GM12878 (cell line): ENCODE data around the gene ATL3. TPM values are rescaled to one million over a fixed set of nuclear protein-coding genes. Genes with fewer than 3 reads are reported as not detected.

Experiments
- CTCF ChIP-seq, 3 experiments: IDR thresholded peaks in 2 of 3; conservative IDR thresholded peaks in 1 of 3; 2 replicates each; pipeline ENCODE4 v1.5.1; 2011; ENCODE audit warnings: low read depth in 3 of 3, low read length in 3 of 3, mild to moderate bottlenecking in 3 of 3, control low read depth in 2 of 3, moderate library complexity in 2 of 3, inconsistent platforms in 1 of 3, mixed read lengths in 1 of 3; ENCODE audit not compliant: control insufficient read depth in 2 of 3, insufficient read depth in 1 of 3; ENCODE audit errors: extremely low read depth in 1 of 3
- EGR1 ChIP-seq, 2 experiments: IDR thresholded peaks; 1 replicate in 1 of 2; 2 replicates in 1 of 2; pipeline ENCODE4 v1.6.1; 2011 to 2012; ENCODE audit warnings: low read depth in 2 of 2, low read length in 2 of 2, borderline replicate concordance in 1 of 2, mild to moderate bottlenecking in 1 of 2, moderate library complexity in 1 of 2
- IKZF2 ChIP-seq, 2 experiments: fragments of 450-650 bp; IDR thresholded peaks; 2 replicates each; pipeline ENCODE4 v1.6.1; 2017; ENCODE audit warnings: mild to moderate bottlenecking in 2 of 2, moderate library complexity in 2 of 2
- NR2C2 ChIP-seq: IDR thresholded peaks from 2 replicates; pipeline ENCODE4 v1.6.1; 2011; ENCODE audit warnings: borderline replicate concordance, low read depth; ENCODE audit not compliant: control insufficient read depth, insufficient read length
- RAD51 ChIP-seq: fragments of 450-650 bp; IDR thresholded peaks from 2 replicates; pipeline ENCODE4 v1.6.1; 2016; ENCODE audit warnings: moderate library complexity, mild to moderate bottlenecking, inconsistent platforms
- ZBTB40 ChIP-seq: fragments of 450-650 bp; IDR thresholded peaks from 2 replicates; pipeline ENCODE4 v1.6.1; 2016; ENCODE audit warnings: mild to moderate bottlenecking, moderate library complexity, borderline replicate concordance
- ZZZ3 ChIP-seq: IDR thresholded peaks from 2 replicates; pipeline ENCODE4 v1.6.1; 2011; ENCODE audit warnings: low read depth; ENCODE audit not compliant: control insufficient read depth, insufficient read length
- polyA plus RNA-seq, 11 experiments: library from polyadenylated mRNA; depleted of rRNA in 4 of 11; unstranded in 6 of 11; stranded (reverse) in 5 of 11; fragments of >200 nt; fragmentation: Nextera tagmentation in 4 of 11; fragmentation: Illumina TruSeq in 1 of 11; extraction: Ambion mirVana in 4 of 11; extraction: Trizol in 1 of 11; gene quantifications; 1 replicate in 1 of 11; 2 replicates in 10 of 11; pipeline versions ENCODE4 v1.2.1 to v1.2.3, GENCODE V29; 2011 to 2016; ENCODE audit warnings: inconsistent platforms in 2 of 11, missing spikeins in 2 of 11, low read depth in 1 of 11
- total RNA-seq, 4 experiments: library from RNA; depleted of rRNA in 3 of 4; stranded (reverse); fragments of >200 nt in 3 of 4; fragmentation: Illumina TruSeq in 1 of 4; extraction: Trizol in 1 of 4; gene quantifications; 2 replicates each; pipeline versions ENCODE4 v1.2.1 to v1.2.3, GENCODE V29; 2013 to 2021
- TF ChIP-seq, protein P1 (sequence below): fragments of 150-350 bp; IDR thresholded peaks from 2 replicates; pipeline ENCODE4 v1.6.1; 2016; ENCODE audit warnings: low read depth, low read length
- TF ChIP-seq, protein P2 (sequence below): IDR thresholded peaks from 2 replicates; pipeline ENCODE4 v1.6.1; 2012; ENCODE audit warnings: mild to moderate bottlenecking, low read depth, low read length
- TF ChIP-seq, protein P3 (sequence below): IDR thresholded peaks from 2 replicates; pipeline ENCODE4 v1.6.1; 2011; ENCODE audit warnings: mild to moderate bottlenecking, low read depth, low read length, moderate library complexity; ENCODE audit not compliant: insufficient replicate concordance

The ATL3 gene
- total and polyA plus RNA-seq, 10 of the 15 experiments (the other 5 are each of a cell fraction or from before 2014, with no cell fraction given): 12.0 to 36.0 (median 21.5) TPM

DNA sequence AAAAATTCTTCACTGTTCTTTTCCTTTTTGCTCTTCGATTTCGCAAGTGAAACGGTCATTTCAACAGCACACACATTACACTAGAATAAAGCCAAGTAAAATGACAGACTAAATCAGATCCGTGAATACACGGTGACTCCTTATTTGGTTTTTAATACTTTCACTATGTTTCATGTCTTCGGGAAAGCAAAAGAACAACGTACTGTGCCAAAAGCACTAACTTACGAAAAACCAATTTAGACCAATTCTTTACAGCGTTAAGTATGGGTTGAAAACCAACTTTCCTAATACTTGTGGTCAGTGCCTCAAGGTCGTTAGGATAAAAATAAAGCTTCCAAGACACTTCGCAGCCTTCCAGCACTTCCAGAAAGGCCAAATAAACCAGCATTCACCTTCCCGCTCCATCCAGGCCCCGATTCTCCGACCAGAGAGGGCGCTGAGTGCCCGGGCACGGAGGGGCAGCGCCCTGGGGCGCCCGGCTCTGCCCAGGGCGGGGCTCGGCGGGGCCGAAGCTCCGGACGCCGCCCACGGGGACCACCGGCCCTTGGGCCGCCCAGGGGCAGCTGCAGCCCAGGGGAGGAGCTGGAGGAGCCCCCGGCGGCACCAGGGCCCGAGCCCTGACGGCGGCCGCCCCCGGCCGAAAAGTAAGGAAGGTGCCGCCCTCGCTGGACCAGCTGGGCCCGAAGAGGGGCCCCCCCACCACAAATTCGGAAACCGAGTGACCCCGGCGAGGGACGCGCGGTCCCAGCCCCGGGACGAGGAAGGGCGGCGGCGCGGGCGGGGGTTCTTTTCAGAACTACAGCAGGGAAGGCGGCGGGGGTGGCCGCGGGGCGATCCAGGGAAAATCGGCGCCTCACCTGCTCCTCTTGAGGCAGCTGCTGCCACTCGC, 499 bp downstream of the ATL3 start (continued):
- TF ChIP-seq, protein P1, sequence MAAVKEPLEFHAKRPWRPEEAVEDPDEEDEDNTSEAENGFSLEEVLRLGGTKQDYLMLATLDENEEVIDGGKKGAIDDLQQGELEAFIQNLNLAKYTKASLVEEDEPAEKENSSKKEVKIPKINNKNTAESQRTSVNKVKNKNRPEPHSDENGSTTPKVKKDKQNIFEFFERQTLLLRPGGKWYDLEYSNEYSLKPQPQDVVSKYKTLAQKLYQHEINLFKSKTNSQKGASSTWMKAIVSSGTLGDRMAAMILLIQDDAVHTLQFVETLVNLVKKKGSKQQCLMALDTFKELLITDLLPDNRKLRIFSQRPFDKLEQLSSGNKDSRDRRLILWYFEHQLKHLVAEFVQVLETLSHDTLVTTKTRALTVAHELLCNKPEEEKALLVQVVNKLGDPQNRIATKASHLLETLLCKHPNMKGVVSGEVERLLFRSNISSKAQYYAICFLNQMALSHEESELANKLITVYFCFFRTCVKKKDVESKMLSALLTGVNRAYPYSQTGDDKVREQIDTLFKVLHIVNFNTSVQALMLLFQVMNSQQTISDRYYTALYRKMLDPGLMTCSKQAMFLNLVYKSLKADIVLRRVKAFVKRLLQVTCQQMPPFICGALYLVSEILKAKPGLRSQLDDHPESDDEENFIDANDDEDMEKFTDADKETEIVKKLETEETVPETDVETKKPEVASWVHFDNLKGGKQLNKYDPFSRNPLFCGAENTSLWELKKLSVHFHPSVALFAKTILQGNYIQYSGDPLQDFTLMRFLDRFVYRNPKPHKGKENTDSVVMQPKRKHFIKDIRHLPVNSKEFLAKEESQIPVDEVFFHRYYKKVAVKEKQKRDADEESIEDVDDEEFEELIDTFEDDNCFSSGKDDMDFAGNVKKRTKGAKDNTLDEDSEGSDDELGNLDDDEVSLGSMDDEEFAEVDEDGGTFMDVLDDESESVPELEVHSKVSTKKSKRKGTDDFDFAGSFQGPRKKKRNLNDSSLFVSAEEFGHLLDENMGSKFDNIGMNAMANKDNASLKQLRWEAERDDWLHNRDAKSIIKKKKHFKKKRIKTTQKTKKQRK: no peak
- TF ChIP-seq RAD51: no peak
- no peak; the same call in 1 of the 2 replicates for TF ChIP-seq ZBTB40
- TF ChIP-seq CTCF (IDR thresholded peaks at IDR 0.05 in 2 of 3, conservative IDR thresholded peaks at IDR 0.05 in 1 of 3; ENCODE audit: control insufficient read depth in 2 of 3, extremely low read depth in 1 of 3, insufficient read depth in 1 of 3, low read depth in 3 of 3, low read length in 3 of 3): peak; percentile 35 to 66 (median 58); a peak in 5 of 6 replicates
- TF ChIP-seq, protein P2, sequence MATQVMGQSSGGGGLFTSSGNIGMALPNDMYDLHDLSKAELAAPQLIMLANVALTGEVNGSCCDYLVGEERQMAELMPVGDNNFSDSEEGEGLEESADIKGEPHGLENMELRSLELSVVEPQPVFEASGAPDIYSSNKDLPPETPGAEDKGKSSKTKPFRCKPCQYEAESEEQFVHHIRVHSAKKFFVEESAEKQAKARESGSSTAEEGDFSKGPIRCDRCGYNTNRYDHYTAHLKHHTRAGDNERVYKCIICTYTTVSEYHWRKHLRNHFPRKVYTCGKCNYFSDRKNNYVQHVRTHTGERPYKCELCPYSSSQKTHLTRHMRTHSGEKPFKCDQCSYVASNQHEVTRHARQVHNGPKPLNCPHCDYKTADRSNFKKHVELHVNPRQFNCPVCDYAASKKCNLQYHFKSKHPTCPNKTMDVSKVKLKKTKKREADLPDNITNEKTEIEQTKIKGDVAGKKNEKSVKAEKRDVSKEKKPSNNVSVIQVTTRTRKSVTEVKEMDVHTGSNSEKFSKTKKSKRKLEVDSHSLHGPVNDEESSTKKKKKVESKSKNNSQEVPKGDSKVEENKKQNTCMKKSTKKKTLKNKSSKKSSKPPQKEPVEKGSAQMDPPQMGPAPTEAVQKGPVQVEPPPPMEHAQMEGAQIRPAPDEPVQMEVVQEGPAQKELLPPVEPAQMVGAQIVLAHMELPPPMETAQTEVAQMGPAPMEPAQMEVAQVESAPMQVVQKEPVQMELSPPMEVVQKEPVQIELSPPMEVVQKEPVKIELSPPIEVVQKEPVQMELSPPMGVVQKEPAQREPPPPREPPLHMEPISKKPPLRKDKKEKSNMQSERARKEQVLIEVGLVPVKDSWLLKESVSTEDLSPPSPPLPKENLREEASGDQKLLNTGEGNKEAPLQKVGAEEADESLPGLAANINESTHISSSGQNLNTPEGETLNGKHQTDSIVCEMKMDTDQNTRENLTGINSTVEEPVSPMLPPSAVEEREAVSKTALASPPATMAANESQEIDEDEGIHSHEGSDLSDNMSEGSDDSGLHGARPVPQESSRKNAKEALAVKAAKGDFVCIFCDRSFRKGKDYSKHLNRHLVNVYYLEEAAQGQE: no peak
- no peak for TF ChIP-seq NR2C2
- TF ChIP-seq, protein P3, sequence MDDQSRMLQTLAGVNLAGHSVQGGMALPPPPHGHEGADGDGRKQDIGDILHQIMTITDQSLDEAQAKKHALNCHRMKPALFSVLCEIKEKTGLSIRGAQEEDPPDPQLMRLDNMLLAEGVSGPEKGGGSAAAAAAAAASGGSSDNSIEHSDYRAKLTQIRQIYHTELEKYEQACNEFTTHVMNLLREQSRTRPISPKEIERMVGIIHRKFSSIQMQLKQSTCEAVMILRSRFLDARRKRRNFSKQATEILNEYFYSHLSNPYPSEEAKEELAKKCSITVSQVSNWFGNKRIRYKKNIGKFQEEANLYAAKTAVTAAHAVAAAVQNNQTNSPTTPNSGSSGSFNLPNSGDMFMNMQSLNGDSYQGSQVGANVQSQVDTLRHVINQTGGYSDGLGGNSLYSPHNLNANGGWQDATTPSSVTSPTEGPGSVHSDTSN: no peak
- no peak for TF ChIP-seq ZZZ3
- 0 out of 4 replicates have a peak, but pooled peaks of 1 of the 2 experiments have one; percentile 5 for TF ChIP-seq IKZF2 (IDR thresholded peaks at IDR 0.05)
- TF ChIP-seq EGR1 (IDR thresholded peaks at IDR 0.05; ENCODE audit: borderline replicate concordance in 1 of 2, low read depth in 2 of 2, low read length in 2 of 2): peak in 1 of 2 experiments; percentile 6; a peak in 1 of 3 replicates
